T-helper 1 cell treated with Interleukin-12 subunit alpha and Interleukin-12 subunit beta and Interleukin-4 antibody, amounts not matched to agents 30 ng/mL and 1 ng/mL, for 36 hours (primary cell): ENCODE data around the gene SSTR3. TPM values are rescaled to one million over a fixed set of nuclear protein-coding genes. Genes with fewer than 3 reads are reported as not detected.
"Not testable (repeated sequence)": the region's sequence is repeated elsewhere in the genome, so short reads cannot be mapped to it uniquely, and the experiment has no call there.

Experiments
- intact Hi-C: fragments of 100-400 bp; cut with micrococcal nuclease; formaldehyde crosslinking; loops from one replicate; pipeline ENCODE4 v1.15.1; 2024
- total RNA-seq: library from RNA; stranded (reverse); gene quantifications from 2 replicates; pipeline ENCODE4 v1.2.3, GENCODE V29; 2022

SSTR3 gene
- total RNA-seq, 1 donor from 2014 or later = 4.3 TPM

- intact Hi-C loops = no loop called here
Measured at GRCh38 chr22:37213941-37214730, 1.9 kb upstream of the SSTR3 start.

GRCh38 chr22:37213218-37213855 lies 1.1 kb upstream of the SSTR3 start:
- intact Hi-C loops = no loop called here

- intact Hi-C loops = no loop called here
Measured at GRCh38 chr22:37211866-37212173, 457 bp downstream of the SSTR3 start.

GRCh38 chr22:37211075-37211865 lies 1.0 kb downstream of the SSTR3 start:
- intact Hi-C loops = no loop called here

GRCh38 chr22:37210041-37210803 lies 2.1 kb downstream of the SSTR3 start:
- intact Hi-C loops = no loop called here

- intact Hi-C loops = no loop called here
Measured at GRCh38 chr22:37209140-37209845, 3.0 kb downstream of the SSTR3 start.

GRCh38 chr22:37208401-37209139 lies 3.7 kb downstream of the SSTR3 start:
- intact Hi-C loops = no loop called here

- intact Hi-C loops = no loop called here
Measured at GRCh38 chr22:37207981-37208380, 4.3 kb downstream of the SSTR3 start.

GRCh38 chr22:37206841-37207821 lies 5.1 kb downstream of the SSTR3 start:
- intact Hi-C loops = no loop called here

- intact Hi-C loops = no loop called here
Measured at GRCh38 chr22:37206118-37206840, 6.0 kb downstream of the SSTR3 start.

GRCh38 chr22:37205046-37205445 lies 7.2 kb downstream of the SSTR3 start:
- intact Hi-C loops = no loop called here

- intact Hi-C loops = no loop called here
Measured at GRCh38 chr22:37204045-37204655, 8.1 kb downstream of the SSTR3 start.

- intact Hi-C loops = no loop called here
Measured at GRCh38 chr22:37203354-37204044, 8.8 kb downstream of the SSTR3 start.

GRCh38 chr22:37202716-37203115 lies 9.6 kb downstream of the SSTR3 start:
- intact Hi-C loops = no loop called here

- intact Hi-C loops = no loop called here
Measured at GRCh38 chr22:37202001-37202555, 10.2 kb downstream of the SSTR3 start.

- intact Hi-C loops = not testable (repeated sequence)
Measured at GRCh38 chr22:37201443-37201820, 10.8 kb downstream of the SSTR3 start.

- intact Hi-C loops = loop anchor here (1.0 to 2.0 kb wide), 10 partner anchors 20 to 671 kb away; partner anchors contain the start of genes EIF3D, IFT27, IL2RB and KCTD17
Measured at GRCh38 chr22:37199760-37200108, 12.5 kb downstream of the SSTR3 start.
